Stimulated activated CD8-positive, alpha-beta memory T cell treated with anti-CD3 and anti-CD28 coated beads, Interleukin-4, amount 100 ng/mL, for 24 hours (primary cell): ENCODE data around the gene LYZL2.
"Not testable (repeated sequence)": the region's sequence is repeated elsewhere in the genome, so short reads cannot be mapped to it uniquely, and the experiment has no call there.

ENCODE experiments used
- DNase-seq: peaks from one replicate; pipeline ENCODE4 v3.0.0-alpha.2; 2020; ENCODE audit warnings: low read depth

Gene LYZL2

GRCh38 chr10:30639946-30640786, 10.6 kb upstream of the LYZL2 start:
- DNase-seq, result no peak

- no peak for DNase-seq
These were observed 8.4 kb upstream of the LYZL2 start for GRCh38 chr10:30637881-30638467.

GRCh38 chr10:30631188-30631587, 1.6 kb upstream of the LYZL2 start:
- DNase-seq, result no peak

- no peak for DNase-seq
These were observed 1.0 kb upstream of the LYZL2 start for GRCh38 chr10:30630571-30630970.

- DNase-seq, result not testable (repeated sequence)
These were observed 977 bp downstream of the LYZL2 start for GRCh38 chr10:30628576-30628975.

- DNase-seq, result not testable (repeated sequence)
These were observed 2.7 kb downstream of the LYZL2 start for GRCh38 chr10:30626837-30627236.

GRCh38 chr10:30626196-30626595, 3.4 kb downstream of the LYZL2 start:
- not testable (repeated sequence) for DNase-seq

- no peak for DNase-seq
These were observed 4.5 kb downstream of the LYZL2 start for GRCh38 chr10:30625080-30625479.

- DNase-seq, result no peak
These were observed 9.6 kb downstream of the LYZL2 start for GRCh38 chr10:30619966-30620365.

GRCh38 chr10:30617070-30617469, 12.5 kb downstream of the LYZL2 start:
- DNase-seq, result no peak

- DNase-seq, result not testable (repeated sequence)
These were observed 18.5 kb downstream of the LYZL2 start for GRCh38 chr10:30611041-30611440.

- no peak for DNase-seq
These were observed 21.7 kb downstream of the LYZL2 start for GRCh38 chr10:30607814-30608213.

- DNase-seq, result no peak
These were observed 23.2 kb downstream of the LYZL2 start for GRCh38 chr10:30606313-30606712.

GRCh38 chr10:30605341-30606121, 24.0 kb downstream of the LYZL2 start:
- DNase-seq, result not testable (repeated sequence)

- no peak for DNase-seq
These were observed 26.0 kb downstream of the LYZL2 start for GRCh38 chr10:30603589-30603988.

- DNase-seq, result no peak
These were observed 26.8 kb downstream of the LYZL2 start for GRCh38 chr10:30602747-30603146.

GRCh38 chr10:30600005-30600404, 29.5 kb downstream of the LYZL2 start:
- DNase-seq, result no peak

GRCh38 chr10:30598105-30598776, 31.3 kb downstream of the LYZL2 start:
- no peak for DNase-seq

GRCh38 chr10:30597433-30597824, 32.1 kb downstream of the LYZL2 start:
- DNase-seq, result not testable (repeated sequence)

GRCh38 chr10:30596493-30597432, 32.8 kb downstream of the LYZL2 start:
- not testable (repeated sequence) for DNase-seq

- no peak for DNase-seq
These were observed 33.5 kb downstream of the LYZL2 start for GRCh38 chr10:30596013-30596412.
